ENCODE data around the gene PRKCI.

PRKCI gene

DNA sequence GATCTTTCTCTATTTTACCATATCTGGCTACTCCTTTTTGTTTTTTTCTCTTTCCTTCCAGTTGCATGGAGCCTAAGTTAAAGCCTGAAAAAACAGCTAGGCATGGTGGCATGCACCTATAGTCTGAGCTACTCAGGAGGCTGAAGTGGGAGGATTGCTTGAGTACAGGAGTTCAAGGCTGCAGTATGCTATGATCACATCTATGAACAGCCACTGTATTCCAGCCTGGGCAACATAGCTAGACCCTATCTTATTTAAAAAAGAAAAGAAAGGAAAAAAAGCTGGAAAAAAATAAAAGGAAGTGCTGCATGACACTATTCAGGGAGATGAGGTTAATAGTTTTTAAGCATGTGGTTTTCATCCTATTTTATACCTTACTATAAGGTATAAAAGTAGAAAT, 131.3 kb downstream of the PRKCI start (continued):
- TF ChIP-seq, protein P1, sequence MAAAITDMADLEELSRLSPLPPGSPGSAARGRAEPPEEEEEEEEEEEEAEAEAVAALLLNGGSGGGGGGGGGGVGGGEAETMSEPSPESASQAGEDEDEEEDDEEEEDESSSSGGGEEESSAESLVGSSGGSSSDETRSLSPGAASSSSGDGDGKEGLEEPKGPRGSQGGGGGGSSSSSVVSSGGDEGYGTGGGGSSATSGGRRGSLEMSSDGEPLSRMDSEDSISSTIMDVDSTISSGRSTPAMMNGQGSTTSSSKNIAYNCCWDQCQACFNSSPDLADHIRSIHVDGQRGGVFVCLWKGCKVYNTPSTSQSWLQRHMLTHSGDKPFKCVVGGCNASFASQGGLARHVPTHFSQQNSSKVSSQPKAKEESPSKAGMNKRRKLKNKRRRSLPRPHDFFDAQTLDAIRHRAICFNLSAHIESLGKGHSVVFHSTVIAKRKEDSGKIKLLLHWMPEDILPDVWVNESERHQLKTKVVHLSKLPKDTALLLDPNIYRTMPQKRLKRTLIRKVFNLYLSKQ (tag by site-specific recombination; IDR thresholded peaks at IDR 0.05; ENCODE audit: borderline replicate concordance), result no peak
- no peak for TF ChIP-seq ZNF155 (tag by site-specific recombination; IDR thresholded peaks at IDR 0.05)

DNA sequence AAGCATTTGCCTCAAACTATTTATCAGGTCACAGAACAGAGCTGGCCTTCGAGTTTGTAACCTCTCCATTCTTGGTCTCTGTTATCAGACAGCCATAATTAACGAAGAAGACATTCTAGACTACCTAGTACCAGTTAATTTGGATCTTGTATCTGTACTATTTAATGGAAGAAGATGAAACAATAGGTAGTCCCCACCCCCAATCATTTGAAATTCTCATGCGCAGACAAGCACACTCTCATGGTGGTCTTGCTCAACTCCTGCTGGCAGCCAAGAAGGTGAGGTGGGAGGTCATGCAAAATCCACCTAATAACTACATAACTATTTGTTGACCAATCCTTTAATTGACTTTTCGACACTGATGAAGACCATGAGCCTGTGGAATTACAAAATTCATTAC, 132.5 kb downstream of the PRKCI start:
- ChIA-PET POLR2A (no interaction called here), CTCF (interaction anchor here (0.6 kb wide), 2 partner anchors 113 to 1134 kb away, joined by 3 to 4 read pairs; no protein-coding TSS in a partner anchor)
- no peak overlapping the region for H3K4me3 ChIP-seq (ENCODE audit: low read depth, low read length)
- H3K4me1 ChIP-seq (ENCODE audit: control insufficient read depth, insufficient read depth, low read length), result no peaks in the 10 kb centered on the region
- peaks cover 0 to 3% of the 10 kb centered on the region in 2 experiments; a peak in 1 of 3 replicates for H3K36me3 ChIP-seq (ENCODE audit: control insufficient read depth in 2 of 2, insufficient read depth in 1 of 2, low read length in 2 of 2)
- TF ChIP-seq ZNF596 (tag by site-specific recombination; IDR thresholded peaks at IDR 0.05), result no peak
- TF ChIP-seq ZNF76 (tag by site-specific recombination; IDR thresholded peaks at IDR 0.05; ENCODE audit: borderline replicate concordance, low read depth), result no peak
- TF ChIP-seq, protein P2, sequence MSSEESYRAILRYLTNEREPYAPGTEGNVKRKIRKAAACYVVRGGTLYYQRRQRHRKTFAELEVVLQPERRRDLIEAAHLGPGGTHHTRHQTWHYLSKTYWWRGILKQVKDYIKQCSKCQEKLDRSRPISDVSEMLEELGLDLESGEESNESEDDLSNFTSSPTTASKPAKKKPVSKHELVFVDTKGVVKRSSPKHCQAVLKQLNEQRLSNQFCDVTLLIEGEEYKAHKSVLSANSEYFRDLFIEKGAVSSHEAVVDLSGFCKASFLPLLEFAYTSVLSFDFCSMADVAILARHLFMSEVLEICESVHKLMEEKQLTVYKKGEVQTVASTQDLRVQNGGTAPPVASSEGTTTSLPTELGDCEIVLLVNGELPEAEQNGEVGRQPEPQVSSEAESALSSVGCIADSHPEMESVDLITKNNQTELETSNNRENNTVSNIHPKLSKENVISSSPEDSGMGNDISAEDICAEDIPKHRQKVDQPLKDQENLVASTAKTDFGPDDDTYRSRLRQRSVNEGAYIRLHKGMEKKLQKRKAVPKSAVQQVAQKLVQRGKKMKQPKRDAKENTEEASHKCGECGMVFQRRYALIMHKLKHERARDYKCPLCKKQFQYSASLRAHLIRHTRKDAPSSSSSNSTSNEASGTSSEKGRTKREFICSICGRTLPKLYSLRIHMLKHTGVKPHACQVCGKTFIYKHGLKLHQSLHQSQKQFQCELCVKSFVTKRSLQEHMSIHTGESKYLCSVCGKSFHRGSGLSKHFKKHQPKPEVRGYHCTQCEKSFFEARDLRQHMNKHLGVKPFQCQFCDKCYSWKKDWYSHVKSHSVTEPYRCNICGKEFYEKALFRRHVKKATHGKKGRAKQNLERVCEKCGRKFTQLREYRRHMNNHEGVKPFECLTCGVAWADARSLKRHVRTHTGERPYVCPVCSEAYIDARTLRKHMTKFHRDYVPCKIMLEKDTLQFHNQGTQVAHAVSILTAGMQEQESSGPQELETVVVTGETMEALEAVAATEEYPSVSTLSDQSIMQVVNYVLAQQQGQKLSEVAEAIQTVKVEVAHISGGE (tag by site-specific recombination; conservative IDR thresholded peaks at IDR 0.05; ENCODE audit: low read depth), result no peak
- no peaks in the 10 kb centered on the region for H3K9me3 ChIP-seq (ENCODE audit: control insufficient read depth, insufficient read depth, low read depth, low read length)
- H3K27ac ChIP-seq (ENCODE audit: extremely low read depth, low read depth, low read length), result no peak overlapping the region

Data from HEK293 (cell line).